ENCODE results near the gene CCL18. TPM values are rescaled to one million over a fixed set of nuclear protein-coding genes. Genes with fewer than 3 reads are reported as not detected.

CCL18 gene
- total RNA-seq, 2 experiments from 2014 or later = not detected

GRCh38 chr17:36057911-36058310 lies 6.2 kb upstream of the CCL18 start:
- no peak for TF ChIP-seq CTCF (IDR thresholded peaks at IDR 0.05)
- Mint-ChIP-seq H3K4me3 (no peak overlapping the region), H3K9me3 (no peaks in the 10 kb centered on the region), H3K27me3 (peaks cover 18% of the 10 kb centered on the region), H3K4me1 (ENCODE audit: low read depth) (no peaks in the 10 kb centered on the region), H3K36me3 (ENCODE audit: low read depth) (no peaks in the 10 kb centered on the region), H3K27ac (no peak overlapping the region)
- intact Hi-C loops (cut with DNase I, micrococcal nuclease) = no loop called here
- DNase-seq = no peak
- no peak overlapping the region for H3K4me3 ChIP-seq (ENCODE audit: low read length)
- CTCF ChIA-PET = no interaction called here
- no peaks in the 10 kb centered on the region for H3K9me3 ChIP-seq (ENCODE audit: control insufficient read depth in 1 of 2, insufficient read depth in 1 of 2, low read length in 2 of 2)
- H3K36me3 ChIP-seq (ENCODE audit: insufficient read depth, low read length) = no peaks in the 10 kb centered on the region
- no peak for ATAC-seq (ENCODE audit: poor library complexity)
- no peaks in the 10 kb centered on the region for H3K27me3 ChIP-seq (ENCODE audit: control insufficient read depth in 1 of 2, insufficient read depth in 2 of 2, low read length in 2 of 2)
- POLR2A ChIA-PET = no interaction called here
- no peak overlapping the region for H3K27ac ChIP-seq (ENCODE audit: low read depth in 1 of 2, low read length in 2 of 2)
- H3K4me1 ChIP-seq (ENCODE audit: insufficient read depth, low read length) = no peaks in the 10 kb centered on the region

GRCh38 chr17:36059406-36059805 lies 4.7 kb upstream of the CCL18 start:
- H3K36me3 ChIP-seq (ENCODE audit: insufficient read depth, low read length) = no peaks in the 10 kb centered on the region
- no peak for TF ChIP-seq CTCF (IDR thresholded peaks at IDR 0.05)
- no peaks in the 10 kb centered on the region for H3K9me3 ChIP-seq (ENCODE audit: control insufficient read depth in 1 of 2, insufficient read depth in 1 of 2, low read length in 2 of 2)
- ChIA-PET POLR2A (no interaction called here), CTCF (no interaction called here)
- H3K4me1 Mint-ChIP-seq (ENCODE audit: low read depth) = no peaks in the 10 kb centered on the region
- H3K4me3 ChIP-seq (ENCODE audit: low read length) = no peak overlapping the region
- H3K9me3 Mint-ChIP-seq = no peaks in the 10 kb centered on the region
- intact Hi-C loops (cut with DNase I, micrococcal nuclease) = no loop called here
- no peaks in the 10 kb centered on the region for H3K4me1 ChIP-seq (ENCODE audit: insufficient read depth, low read length)
- H3K27ac Mint-ChIP-seq = no peak overlapping the region
- H3K27me3 Mint-ChIP-seq = peaks cover 18% of the 10 kb centered on the region
- H3K36me3 Mint-ChIP-seq (ENCODE audit: low read depth) = no peaks in the 10 kb centered on the region
- H3K4me3 Mint-ChIP-seq = no peak overlapping the region
- no peak for ATAC-seq (ENCODE audit: poor library complexity)
- no peaks in the 10 kb centered on the region for H3K27me3 ChIP-seq (ENCODE audit: control insufficient read depth in 1 of 2, insufficient read depth in 2 of 2, low read length in 2 of 2)
- DNase-seq = no peak
- H3K27ac ChIP-seq (ENCODE audit: low read depth in 1 of 2, low read length in 2 of 2) = no peak overlapping the region

GRCh38 chr17:36060816-36061215 lies 3.3 kb upstream of the CCL18 start:
- Histone ChIP-seq H3K4me3 (ENCODE audit: low read length) (no peak overlapping the region), H3K4me1 (ENCODE audit: insufficient read depth, low read length) (no peaks in the 10 kb centered on the region), H3K27me3 (ENCODE audit: control insufficient read depth in 1 of 2, insufficient read depth in 2 of 2, low read length in 2 of 2) (no peaks in the 10 kb centered on the region), H3K36me3 (ENCODE audit: insufficient read depth, low read length) (no peaks in the 10 kb centered on the region), H3K27ac (ENCODE audit: low read depth in 1 of 2, low read length in 2 of 2) (no peak overlapping the region), H3K9me3 (ENCODE audit: control insufficient read depth in 1 of 2, insufficient read depth in 1 of 2, low read length in 2 of 2) (no peaks in the 10 kb centered on the region)
- no peak for ATAC-seq (ENCODE audit: poor library complexity)
- no peak for TF ChIP-seq CTCF (IDR thresholded peaks at IDR 0.05)
- ChIA-PET CTCF (no interaction called here), POLR2A (no interaction called here)
- H3K9me3 Mint-ChIP-seq = no peaks in the 10 kb centered on the region
- no peak overlapping the region for H3K4me3 Mint-ChIP-seq
- intact Hi-C loops (cut with DNase I, micrococcal nuclease) = loop anchor here in 1 of 2 experiments (10.0 kb wide), 1 partner anchor 94 kb away; no protein-coding TSS in a partner anchor
- H3K4me1 Mint-ChIP-seq (ENCODE audit: low read depth) = no peaks in the 10 kb centered on the region
- no peak for DNase-seq
- no peaks in the 10 kb centered on the region for H3K36me3 Mint-ChIP-seq (ENCODE audit: low read depth)
- H3K27ac Mint-ChIP-seq = no peak overlapping the region
- peaks cover 18% of the 10 kb centered on the region for H3K27me3 Mint-ChIP-seq

Measured in CD4-positive, alpha-beta T cell (primary cell).